Measurements from ENCODE around the gene SNAPC4.

The SNAPC4 gene

GRCh38 chr9:136363106-136363948 is 36.6 kb downstream of the SNAPC4 start, which contains the start of gene DNLZ:
TSS of gene DNLZ (minus strand) at chr9:136363744. CDS start at chr9:136363714, 30 bp downstream.
- peak; percentile 99 for TF ChIP-seq CTCF (IDR thresholded peaks at IDR 0.05)

- no peak for TF ChIP-seq CTCF (IDR thresholded peaks at IDR 0.05)
These were observed 37.6 kb downstream of the SNAPC4 start for GRCh38 chr9:136362450-136362784.

GRCh38 chr9:136361754-136362449 is 38.1 kb downstream of the SNAPC4 start:
- TF ChIP-seq CTCF (IDR thresholded peaks at IDR 0.05) = no peak

GRCh38 chr9:136361047-136361753 is 38.8 kb downstream of the SNAPC4 start:
- TF ChIP-seq CTCF (IDR thresholded peaks at IDR 0.05) = no peak

- TF ChIP-seq CTCF (IDR thresholded peaks at IDR 0.05) = no peak
These were observed 39.9 kb downstream of the SNAPC4 start for GRCh38 chr9:136359774-136360718.

GRCh38 chr9:136358888-136359287 is 41.1 kb downstream of the SNAPC4 start:
- TF ChIP-seq CTCF (IDR thresholded peaks at IDR 0.05) = no peak

GRCh38 chr9:136358016-136358415 is 42.0 kb downstream of the SNAPC4 start:
- TF ChIP-seq CTCF (IDR thresholded peaks at IDR 0.05) = no peak

Measured in LNCAP (cell line).